Osteoblast (primary cell): Measurements from ENCODE around the gene CELA1. TPM values are rescaled to one million over a fixed set of nuclear protein-coding genes. Genes with fewer than 3 reads are reported as not detected.

ENCODE experiments used
- DNase-seq: peaks from one replicate; pipeline ENCODE4 v3.0.0; 2011; ENCODE audit warnings: low spot score, mixed read lengths; ENCODE audit not compliant: insufficient read length; ENCODE audit errors: missing footprints
- H2AFZ ChIP-seq: 2 replicates; pipeline ENCODE4 v1.6.0; 2011; ENCODE audit warnings: mild to moderate bottlenecking, low read length
- H3K27ac ChIP-seq: 2 replicates; pipeline ENCODE4 v1.5.1; 2011; ENCODE audit warnings: mild to moderate bottlenecking, low read depth, low read length, moderate library complexity
- H3K27me3 ChIP-seq: 2 replicates; pipeline ENCODE4 v1.6.0; 2012; ENCODE audit warnings: mild to moderate bottlenecking, control low read depth, inconsistent platforms, low read length, moderate library complexity; ENCODE audit not compliant: insufficient read depth
- H3K36me3 ChIP-seq: 2 replicates; pipeline ENCODE4 v1.5.1; 2011; ENCODE audit warnings: mild to moderate bottlenecking, low read length, control low read depth, moderate library complexity; ENCODE audit not compliant: insufficient read depth
- H3K4me1 ChIP-seq: 2 replicates; pipeline ENCODE4 v1.5.1; 2011; ENCODE audit warnings: mild to moderate bottlenecking, low read length, control low read depth, moderate library complexity; ENCODE audit not compliant: insufficient read depth
- H3K4me2 ChIP-seq: 2 replicates; pipeline ENCODE4 v1.6.0; 2011; ENCODE audit warnings: mild to moderate bottlenecking, low read length; ENCODE audit not compliant: insufficient read depth
- H3K4me3 ChIP-seq: fragments of 200-600 bp; sonication (generic); 3 replicates; pipeline ENCODE4 v1.5.1; 2012; ENCODE audit warnings: mild to moderate bottlenecking, low read length, inconsistent platforms; ENCODE audit not compliant: insufficient read depth
- H3K79me2 ChIP-seq: 2 replicates; pipeline ENCODE4 v1.6.0; 2012; ENCODE audit warnings: mild to moderate bottlenecking, low read length, control low read depth, inconsistent platforms; ENCODE audit not compliant: insufficient read depth
- H3K9me3 ChIP-seq: 2 replicates; pipeline ENCODE4 v1.5.1; 2011; ENCODE audit warnings: low read depth, low read length, control low read depth
- H4K20me1 ChIP-seq: 2 replicates; pipeline ENCODE4 v1.6.0; 2012; ENCODE audit warnings: mild to moderate bottlenecking, low read length, control low read depth; ENCODE audit not compliant: insufficient read depth
- CTCF ChIP-seq: IDR thresholded peaks from 2 replicates; pipeline ENCODE4 v1.5.1; 2011; ENCODE audit warnings: mild to moderate bottlenecking, low read depth, low read length, moderate library complexity; ENCODE audit errors: extremely low read depth
- total RNA-seq: library from RNA; depleted of rRNA; stranded (reverse); fragments of >200 nt; gene quantifications from 2 replicates; pipeline ENCODE4 v1.2.3, GENCODE V29; 2012

The CELA1 gene
- total RNA-seq, result not detected in 2 replicates

- no peak for DNase-seq
- H3K27me3 ChIP-seq, result no peaks in the 10 kb centered on the region
- peaks cover 26% of the 10 kb centered on the region for H3K4me1 ChIP-seq
- H2AFZ ChIP-seq, result peak within 1 kb of the TSS; percentile 32
- TF ChIP-seq CTCF, result no peak
- no peaks in the 10 kb centered on the region for H3K79me2 ChIP-seq
- H3K9me3 ChIP-seq, result no peaks in the 10 kb centered on the region
- peak within 1 kb of the TSS; percentile 40 for H3K4me2 ChIP-seq
- H3K4me3 ChIP-seq, result no peak within 1 kb of the TSS
- H4K20me1 ChIP-seq, result no peaks in the 10 kb centered on the region
- no peaks in the 10 kb centered on the region for H3K36me3 ChIP-seq
- H3K27ac ChIP-seq, result no peak within 1 kb of the TSS
Observed at GRCh38 chr12:51346581-51346980, at the start of gene CELA1. TSS of gene CELA1 (minus strand) at chr12:51346679. CDS start at chr12:51346638, 41 bp downstream.

- Histone ChIP-seq H3K4me2 (no peak overlapping the region), H3K27ac (no peak overlapping the region), H3K4me3 (no peak overlapping the region), H4K20me1 (no peaks in the 10 kb centered on the region), H3K36me3 (no peaks in the 10 kb centered on the region), H3K4me1 (peaks cover 15% of the 10 kb centered on the region), H2AFZ (peak overlapping the region; percentile 47), H3K9me3 (no peaks in the 10 kb centered on the region), H3K27me3 (no peaks in the 10 kb centered on the region), H3K79me2 (no peaks in the 10 kb centered on the region)
- DNase-seq, result no peak
- no peak for TF ChIP-seq CTCF
Observed at GRCh38 chr12:51395283-51396230, 49.1 kb upstream of the CELA1 start.

- Histone ChIP-seq H2AFZ (peak overlapping the region; percentile 81), H3K4me3 (peak overlapping the region; percentile 6), H3K4me2 (peak overlapping the region; percentile 52), H3K4me1 (peaks cover 23% of the 10 kb centered on the region), H3K9me3 (no peaks in the 10 kb centered on the region), H3K79me2 (no peaks in the 10 kb centered on the region), H4K20me1 (no peaks in the 10 kb centered on the region), H3K36me3 (no peaks in the 10 kb centered on the region), H3K27me3 (no peaks in the 10 kb centered on the region), H3K27ac (peak overlapping the region; percentile 39)
- TF ChIP-seq CTCF, result no peak
- DNase-seq, result peak; percentile 97
Observed at GRCh38 chr12:51393676-51394545, 47.4 kb upstream of the CELA1 start.
